SK-N-SH (cell line): ENCODE results near the gene CACNA1F.

Experiments used
- EP300 ChIP-seq, 2 experiments: IDR thresholded peaks; 2 replicates each; pipeline versions ENCODE4 v1.4.0 to v1.6.1; 2012; ENCODE audit warnings: borderline replicate concordance in 1 of 2, low read depth in 1 of 2, low read length in 1 of 2
- EZH2phosphoT487 ChIP-seq: fragments of 200-600 bp; sonication (generic); IDR thresholded peaks from 2 replicates; pipeline ENCODE4 v1.6.1; 2017; ENCODE audit warnings: low read depth, mixed run types, mild to moderate bottlenecking, antibody characterized with exemption, moderate library complexity, borderline replicate concordance
- FOXJ3 ChIP-seq: sonication (generic); formaldehyde crosslinking; IDR thresholded peaks from 2 replicates; pipeline ENCODE4 v1.5.1; 2020; ENCODE audit warnings: mild to moderate bottlenecking, missing genetic modification reagents
- POLR2AphosphoS5 ChIP-seq: IDR thresholded peaks from 2 replicates; pipeline ENCODE4 v1.6.1; 2012; ENCODE audit warnings: low read depth, low read length
- RAD21 ChIP-seq: IDR thresholded peaks from 2 replicates; pipeline ENCODE4 v1.6.1; 2012; ENCODE audit warnings: mild to moderate bottlenecking, low read length
- TCF12 ChIP-seq: IDR thresholded peaks from 2 replicates; pipeline ENCODE4 v1.4.0; 2012
- YY1 ChIP-seq: IDR thresholded peaks from 2 replicates; pipeline ENCODE4 v1.4.0; 2012; ENCODE audit warnings: low read depth, mild to moderate bottlenecking
- TF ChIP-seq, protein P1 (sequence below): IDR thresholded peaks from 2 replicates; pipeline ENCODE4 v1.4.0; 2012; ENCODE audit warnings: low read depth, borderline replicate concordance
- TF ChIP-seq, protein P2 (sequence below): fragments of 200-600 bp; sonication (generic); IDR thresholded peaks from 2 replicates; pipeline ENCODE4 v1.6.1; 2017; ENCODE audit warnings: antibody characterized with exemption, mild to moderate bottlenecking, moderate library complexity
- TF ChIP-seq, protein P3 (sequence below): IDR thresholded peaks from 2 replicates; pipeline ENCODE4; 2012

DNA sequence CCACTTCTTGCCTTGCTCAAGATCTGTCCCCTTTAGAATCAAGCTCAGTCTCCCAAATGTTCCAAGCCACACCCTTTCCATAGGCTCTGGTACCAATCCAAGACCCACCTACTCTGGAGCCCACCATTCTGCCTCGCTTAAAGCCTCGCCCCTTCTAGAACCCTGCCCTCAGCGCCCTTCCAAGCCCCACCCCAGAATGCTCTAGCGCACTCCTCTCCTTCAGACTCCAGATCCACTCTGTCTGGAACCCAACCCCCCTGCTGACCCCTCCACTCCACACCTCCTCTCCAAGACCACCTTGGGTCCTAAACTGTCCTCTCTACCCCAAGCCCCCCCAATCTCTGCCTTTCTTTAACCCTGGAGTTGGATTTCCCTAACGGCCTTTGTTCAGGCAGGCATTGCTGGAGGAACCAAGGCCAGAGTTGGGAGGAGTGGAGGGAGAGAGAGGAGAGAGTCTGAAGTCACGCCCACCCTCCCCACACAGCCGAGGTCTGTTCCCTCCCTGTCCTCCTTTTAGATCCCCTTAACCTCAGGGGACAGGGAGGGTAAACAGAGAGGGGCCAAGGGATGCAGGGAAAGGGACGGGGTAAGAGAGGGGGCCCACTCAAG is 44.6 kb downstream of the CACNA1F start:
- TF ChIP-seq EP300 (IDR thresholded peaks at IDR 0.05; ENCODE audit: borderline replicate concordance in 1 of 2, low read depth in 1 of 2, low read length in 1 of 2) (no peak), TCF12 (no peak), EZH2phosphoT487 (no peak), FOXJ3 (CRISPR knock-in tag) (no peak), POLR2AphosphoS5 (no peak), YY1 (no peak), RAD21 (no peak)
- TF ChIP-seq, protein P1, sequence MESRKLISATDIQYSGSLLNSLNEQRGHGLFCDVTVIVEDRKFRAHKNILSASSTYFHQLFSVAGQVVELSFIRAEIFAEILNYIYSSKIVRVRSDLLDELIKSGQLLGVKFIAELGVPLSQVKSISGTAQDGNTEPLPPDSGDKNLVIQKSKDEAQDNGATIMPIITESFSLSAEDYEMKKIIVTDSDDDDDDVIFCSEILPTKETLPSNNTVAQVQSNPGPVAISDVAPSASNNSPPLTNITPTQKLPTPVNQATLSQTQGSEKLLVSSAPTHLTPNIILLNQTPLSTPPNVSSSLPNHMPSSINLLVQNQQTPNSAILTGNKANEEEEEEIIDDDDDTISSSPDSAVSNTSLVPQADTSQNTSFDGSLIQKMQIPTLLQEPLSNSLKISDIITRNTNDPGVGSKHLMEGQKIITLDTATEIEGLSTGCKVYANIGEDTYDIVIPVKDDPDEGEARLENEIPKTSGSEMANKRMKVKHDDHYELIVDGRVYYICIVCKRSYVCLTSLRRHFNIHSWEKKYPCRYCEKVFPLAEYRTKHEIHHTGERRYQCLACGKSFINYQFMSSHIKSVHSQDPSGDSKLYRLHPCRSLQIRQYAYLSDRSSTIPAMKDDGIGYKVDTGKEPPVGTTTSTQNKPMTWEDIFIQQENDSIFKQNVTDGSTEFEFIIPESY = no peak
- TF ChIP-seq, protein P2, sequence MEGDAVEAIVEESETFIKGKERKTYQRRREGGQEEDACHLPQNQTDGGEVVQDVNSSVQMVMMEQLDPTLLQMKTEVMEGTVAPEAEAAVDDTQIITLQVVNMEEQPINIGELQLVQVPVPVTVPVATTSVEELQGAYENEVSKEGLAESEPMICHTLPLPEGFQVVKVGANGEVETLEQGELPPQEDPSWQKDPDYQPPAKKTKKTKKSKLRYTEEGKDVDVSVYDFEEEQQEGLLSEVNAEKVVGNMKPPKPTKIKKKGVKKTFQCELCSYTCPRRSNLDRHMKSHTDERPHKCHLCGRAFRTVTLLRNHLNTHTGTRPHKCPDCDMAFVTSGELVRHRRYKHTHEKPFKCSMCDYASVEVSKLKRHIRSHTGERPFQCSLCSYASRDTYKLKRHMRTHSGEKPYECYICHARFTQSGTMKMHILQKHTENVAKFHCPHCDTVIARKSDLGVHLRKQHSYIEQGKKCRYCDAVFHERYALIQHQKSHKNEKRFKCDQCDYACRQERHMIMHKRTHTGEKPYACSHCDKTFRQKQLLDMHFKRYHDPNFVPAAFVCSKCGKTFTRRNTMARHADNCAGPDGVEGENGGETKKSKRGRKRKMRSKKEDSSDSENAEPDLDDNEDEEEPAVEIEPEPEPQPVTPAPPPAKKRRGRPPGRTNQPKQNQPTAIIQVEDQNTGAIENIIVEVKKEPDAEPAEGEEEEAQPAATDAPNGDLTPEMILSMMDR = no peak
- TF ChIP-seq, protein P3, sequence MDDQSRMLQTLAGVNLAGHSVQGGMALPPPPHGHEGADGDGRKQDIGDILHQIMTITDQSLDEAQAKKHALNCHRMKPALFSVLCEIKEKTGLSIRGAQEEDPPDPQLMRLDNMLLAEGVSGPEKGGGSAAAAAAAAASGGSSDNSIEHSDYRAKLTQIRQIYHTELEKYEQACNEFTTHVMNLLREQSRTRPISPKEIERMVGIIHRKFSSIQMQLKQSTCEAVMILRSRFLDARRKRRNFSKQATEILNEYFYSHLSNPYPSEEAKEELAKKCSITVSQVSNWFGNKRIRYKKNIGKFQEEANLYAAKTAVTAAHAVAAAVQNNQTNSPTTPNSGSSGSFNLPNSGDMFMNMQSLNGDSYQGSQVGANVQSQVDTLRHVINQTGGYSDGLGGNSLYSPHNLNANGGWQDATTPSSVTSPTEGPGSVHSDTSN = no peak
